GM21576 (cell line): ENCODE data around the gene SIDT2.

Experiments
- ATAC-seq: cut with Tn5 transposase; IDR thresholded peaks from one replicate; pipeline ENCODE4 v1.9.1; 2021; ENCODE audit warnings: mild to moderate bottlenecking, moderate library complexity; ENCODE audit not compliant: unreplicated experiment

The SIDT2 gene

GRCh38 chr11:117239295-117239694 is 60.8 kb downstream of the SIDT2 start:
- no peak for ATAC-seq
